ENCODE results near the gene PIAS3. TPM values are rescaled to one million over a fixed set of nuclear protein-coding genes. Genes with fewer than 3 reads are reported as not detected.

PIAS3 gene
- total and polyA plus RNA-seq, 10 of the 15 experiments (the other 5 are each of a cell fraction or from before 2014, with no cell fraction given): 0.85 to 14.9 (median 10.6) TPM

- no TSS peak for BruUV-seq (replicated peaks)
Observed at GRCh38 chr1:145877923-145878486, 19.1 kb upstream of the PIAS3 start.

More at GRCh38 chr1:145877923-145878486, 19.1 kb upstream of the PIAS3 start:
- H3K27ac ChIP-seq (ENCODE audit: control insufficient read depth, insufficient read depth): no peak overlapping the region
- FAIRE-seq (no peak), ATAC-seq (no peak), DNase-seq (ENCODE audit: low read depth, low spot score) (no peak)
- peaks cover 0 to under 1% of the 10 kb centered on the region in 2 experiments; a peak in 2 of 4 replicates for H3K27me3 ChIP-seq (replicated peaks in 1 of 2; ENCODE audit: control insufficient read depth in 2 of 2, insufficient read depth in 2 of 2, low read length in 1 of 2)
- 72% methylated on average over 7 of the region's 7 CpGs for WGBS (ENCODE audit: insufficient coverage, insufficient replicate concordance, low lambda C conversion rate, missing lambda C conversion rate)
- RAD21 ChIA-PET (ENCODE audit: unreplicated experiment): no interaction called here
- no peaks in the 10 kb centered on the region for H3K4me1 ChIP-seq (ENCODE audit: control insufficient read depth, insufficient read depth, low read length)
- no peaks in the 10 kb centered on the region for H3K36me3 ChIP-seq (ENCODE audit: control insufficient read depth in 2 of 2, insufficient read depth in 2 of 2, low read length in 1 of 2)
- SMC1A ChIA-PET (ENCODE audit: uncharacterized antibody, unreplicated experiment): interaction anchor here (0.9 kb wide), 1 partner anchor 158 kb away, joined by 3 read pairs; no protein-coding TSS in a partner anchor
- no peak overlapping the region for H3K4me2 ChIP-seq (ENCODE audit: control insufficient read depth, insufficient read depth)
- no peak overlapping the region for H3K9ac ChIP-seq (ENCODE audit: control insufficient read depth, insufficient read depth, low read length)
- TF ChIP-seq SP1 (IDR thresholded peaks at IDR 0.05; ENCODE audit: low read depth, low read length) (no peak), SPI1 (IDR thresholded peaks at IDR 0.05; ENCODE audit: borderline replicate concordance, insufficient read depth, low read depth, low read length) (no peak), MYB (IDR thresholded peaks at IDR 0.05; ENCODE audit: borderline replicate concordance, low read depth, low read length) (no peak), E2F4 (IDR thresholded peaks at IDR 0.05; ENCODE audit: low read depth, low read length) (no peak), REST (IDR thresholded peaks at IDR 0.05; ENCODE audit: low read depth, low read length) (no peak)
- no peaks in the 10 kb centered on the region for H3K9me3 ChIP-seq (replicated peaks; ENCODE audit: control insufficient read depth, insufficient read depth, low read length)
- H4K20me1 ChIP-seq (ENCODE audit: control insufficient read depth, insufficient read depth): no peaks in the 10 kb centered on the region
- no peak overlapping the region for H2AFZ ChIP-seq (ENCODE audit: control insufficient read depth, low read depth, low read length)
- POLR2A ChIA-PET: no interaction called here
- in situ Hi-C loops (cut with MboI): no loop called here
- intact Hi-C loops (cut with micrococcal nuclease; ENCODE audit: unreplicated experiment): no loop called here
- no peak overlapping the region for H3K4me3 ChIP-seq
- H3K79me2 ChIP-seq (ENCODE audit: control insufficient read depth, insufficient read depth, low read length): no peaks in the 10 kb centered on the region
- CTCF ChIA-PET: interaction anchor here (1.4 kb wide), 1 partner anchor 31 kb away, joined by 3 read pairs; no protein-coding TSS in a partner anchor
